GM12873 (cell line): Measurements from ENCODE around the gene FMO3.

Experiments
- TF ChIP-seq, protein P1 (sequence below): IDR thresholded peaks from 2 replicates; pipeline ENCODE4 v1.5.1; 2012; ENCODE audit warnings: low read depth, mild to moderate bottlenecking, moderate library complexity, low read length, control low read depth; ENCODE audit not compliant: insufficient read depth; ENCODE audit errors: missing control alignments

FMO3 gene

DNA sequence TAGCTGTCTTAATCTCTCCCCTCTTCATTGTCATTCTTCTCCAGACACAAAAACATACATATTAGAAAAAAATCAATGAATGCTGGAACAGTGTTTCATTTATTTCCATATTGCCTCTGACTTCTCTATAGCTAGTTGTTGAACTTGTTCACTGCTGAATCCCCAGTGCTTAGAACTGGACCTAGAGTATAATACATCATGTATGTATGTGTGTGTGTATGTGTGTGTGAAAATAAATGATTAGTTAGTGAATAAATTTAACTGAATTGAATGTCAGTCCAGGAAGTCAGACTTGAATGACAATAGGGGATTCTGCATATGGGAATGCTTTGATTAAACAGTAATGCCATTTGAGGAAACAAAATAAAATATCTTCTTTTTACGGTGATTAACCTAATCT is 36.4 kb downstream of the FMO3 start:
- TF ChIP-seq, protein P1, sequence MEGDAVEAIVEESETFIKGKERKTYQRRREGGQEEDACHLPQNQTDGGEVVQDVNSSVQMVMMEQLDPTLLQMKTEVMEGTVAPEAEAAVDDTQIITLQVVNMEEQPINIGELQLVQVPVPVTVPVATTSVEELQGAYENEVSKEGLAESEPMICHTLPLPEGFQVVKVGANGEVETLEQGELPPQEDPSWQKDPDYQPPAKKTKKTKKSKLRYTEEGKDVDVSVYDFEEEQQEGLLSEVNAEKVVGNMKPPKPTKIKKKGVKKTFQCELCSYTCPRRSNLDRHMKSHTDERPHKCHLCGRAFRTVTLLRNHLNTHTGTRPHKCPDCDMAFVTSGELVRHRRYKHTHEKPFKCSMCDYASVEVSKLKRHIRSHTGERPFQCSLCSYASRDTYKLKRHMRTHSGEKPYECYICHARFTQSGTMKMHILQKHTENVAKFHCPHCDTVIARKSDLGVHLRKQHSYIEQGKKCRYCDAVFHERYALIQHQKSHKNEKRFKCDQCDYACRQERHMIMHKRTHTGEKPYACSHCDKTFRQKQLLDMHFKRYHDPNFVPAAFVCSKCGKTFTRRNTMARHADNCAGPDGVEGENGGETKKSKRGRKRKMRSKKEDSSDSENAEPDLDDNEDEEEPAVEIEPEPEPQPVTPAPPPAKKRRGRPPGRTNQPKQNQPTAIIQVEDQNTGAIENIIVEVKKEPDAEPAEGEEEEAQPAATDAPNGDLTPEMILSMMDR: no peak

DNA sequence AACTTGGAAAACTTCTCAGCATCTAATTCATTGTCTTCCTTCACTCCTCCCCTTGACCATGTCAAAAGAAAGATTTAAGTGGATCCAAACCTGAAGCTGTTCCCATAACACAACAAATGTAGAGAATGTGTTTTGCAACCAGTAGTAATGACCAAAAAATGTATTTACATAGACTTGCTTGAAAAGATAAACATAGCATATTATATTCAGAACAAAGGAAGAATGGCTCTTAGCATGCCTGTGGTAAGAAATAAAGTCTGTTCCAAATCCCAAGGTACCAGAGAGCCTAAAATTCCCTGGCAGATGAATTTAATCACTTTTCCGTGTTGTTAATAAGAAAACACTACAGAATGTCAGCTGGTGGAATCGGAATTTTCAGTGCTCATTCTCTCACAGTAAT is 36.8 kb downstream of the FMO3 start:
- TF ChIP-seq, protein P1: no peak

DNA sequence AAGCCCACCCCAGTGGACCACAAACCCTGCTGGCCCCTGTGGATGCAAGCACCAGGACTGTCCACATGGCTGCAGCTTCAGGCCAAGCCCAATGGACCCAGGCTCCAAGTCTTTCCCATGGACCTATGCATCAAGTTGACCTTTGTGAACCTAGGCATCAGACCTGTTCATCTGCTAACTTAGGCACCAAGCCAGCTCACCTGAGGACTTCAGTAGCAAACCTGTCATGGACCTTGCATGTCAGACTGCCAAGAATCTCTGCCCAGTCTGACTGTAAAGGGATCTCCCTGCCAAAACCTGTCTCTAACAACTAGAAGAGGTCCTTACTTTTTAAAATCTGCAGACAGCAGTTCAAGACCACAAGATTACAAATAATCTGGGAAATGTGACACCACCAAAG is 37.8 kb downstream of the FMO3 start:
- TF ChIP-seq, protein P1: no peak

DNA sequence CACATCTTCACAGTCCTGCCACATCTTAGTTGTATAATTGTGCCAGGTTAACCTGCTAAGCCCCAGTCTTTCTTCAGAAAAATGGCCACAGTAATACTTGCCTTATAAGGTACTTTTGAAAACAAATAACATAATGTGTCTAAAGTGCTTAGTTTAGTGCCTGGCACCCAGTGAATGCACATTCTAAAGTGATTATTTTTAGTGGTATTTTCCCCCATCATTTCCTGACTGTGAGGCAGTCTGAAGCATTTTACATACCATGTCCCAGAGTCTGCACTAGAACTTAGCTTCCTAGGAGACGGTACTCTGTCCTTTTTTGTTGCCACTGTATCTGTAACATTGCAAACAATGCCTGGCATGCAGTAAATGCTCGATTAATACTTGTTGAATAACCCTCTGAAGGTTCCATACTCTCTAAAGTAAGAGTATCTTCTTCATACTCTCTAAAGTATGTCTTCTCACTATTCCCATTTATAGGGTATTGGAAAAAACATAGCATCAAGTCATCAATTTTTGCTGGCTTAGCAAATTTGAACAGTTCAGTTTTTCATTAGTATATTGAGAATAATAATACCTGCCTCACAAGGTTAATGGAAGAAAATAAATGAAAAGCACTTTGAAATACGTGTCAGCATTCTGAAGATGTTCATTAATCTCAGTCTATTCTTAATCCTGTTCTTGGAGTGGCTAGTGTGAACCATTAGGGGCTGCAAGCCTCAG is 43.7 kb downstream of the FMO3 start:
- TF ChIP-seq, protein P1: no peak

DNA sequence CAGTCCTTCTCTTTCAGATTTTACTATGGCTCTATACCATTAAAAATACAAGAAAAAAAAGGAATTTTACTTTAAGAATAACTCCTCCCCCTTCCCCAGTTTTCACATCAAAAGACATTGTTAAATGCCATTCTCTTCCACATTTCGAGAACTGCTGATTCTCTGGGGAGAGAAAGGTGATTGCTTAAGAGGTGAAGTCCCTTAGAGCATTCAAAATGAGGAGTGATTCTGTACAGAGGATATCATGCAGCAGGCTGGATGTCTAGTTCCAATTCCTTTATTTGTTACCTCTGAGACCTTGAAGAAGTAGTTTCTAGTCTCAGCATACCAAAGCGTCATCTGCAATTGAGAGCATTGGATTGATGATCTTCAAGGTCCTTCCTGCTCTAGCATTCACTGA is 46.9 kb downstream of the FMO3 start:
- TF ChIP-seq, protein P1: no peak

DNA sequence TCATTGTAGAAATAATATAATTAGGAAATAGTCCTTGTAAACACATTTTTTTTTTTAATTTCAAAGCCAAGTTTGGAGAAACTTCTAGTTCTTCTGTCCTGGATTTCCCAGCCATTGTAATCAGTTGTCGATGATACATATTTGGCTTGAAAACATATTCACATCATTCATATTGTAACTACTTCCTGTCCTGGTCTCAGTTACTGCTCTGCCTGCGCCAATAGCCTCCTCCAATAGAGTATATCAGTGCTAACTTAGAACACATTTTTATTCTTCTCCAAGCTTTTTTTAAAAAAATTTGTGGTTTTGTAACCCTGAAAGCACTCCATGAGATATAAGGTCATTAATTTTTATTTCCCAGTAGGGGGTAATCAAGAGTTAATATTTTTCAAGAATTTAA is 48.3 kb downstream of the FMO3 start:
- TF ChIP-seq, protein P1: no peak

DNA sequence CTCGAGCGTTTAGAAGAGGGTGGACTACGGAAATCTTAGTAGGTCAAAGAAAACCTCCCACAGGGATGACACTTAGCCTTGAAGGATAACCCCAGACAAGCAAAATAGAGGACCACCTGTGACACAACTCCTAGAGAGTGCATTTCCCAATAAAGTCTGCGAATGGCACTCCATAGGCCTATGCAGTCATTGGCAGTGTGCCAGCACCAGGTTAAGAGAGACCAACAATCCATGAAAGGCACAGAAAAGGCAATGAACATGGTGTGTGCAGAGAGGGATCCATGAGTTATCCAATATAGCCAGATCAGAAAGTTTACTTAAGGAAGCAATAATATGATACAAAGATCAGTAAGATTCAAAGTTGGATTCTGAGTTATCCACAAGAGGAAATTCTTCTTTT is 49.2 kb downstream of the FMO3 start:
- TF ChIP-seq, protein P1: no peak

DNA sequence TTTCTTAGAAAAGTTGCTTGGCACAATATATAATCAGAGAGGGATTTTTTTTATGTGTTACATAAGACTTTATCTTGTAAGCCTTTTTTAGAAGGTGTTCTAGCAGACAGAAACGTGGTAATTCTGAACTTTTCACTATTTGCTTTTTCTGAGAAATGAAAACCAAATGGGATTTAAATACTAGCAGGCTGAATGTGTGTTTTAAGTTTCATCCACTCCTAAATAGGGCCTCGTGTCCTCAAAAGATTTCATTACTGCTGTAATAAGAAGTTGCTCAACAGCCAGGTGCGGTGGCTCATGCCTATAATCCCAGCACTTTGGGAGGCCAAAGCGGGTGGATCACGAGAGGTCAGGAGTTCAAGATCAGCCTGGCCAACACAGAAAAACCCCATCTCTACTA is 49.7 kb downstream of the FMO3 start:
- TF ChIP-seq, protein P1: no peak
